Chondrocyte (in vitro differentiated cells): ENCODE measurements around the gene SIGLEC7. TPM values are rescaled to one million over a fixed set of nuclear protein-coding genes. Genes with fewer than 3 reads are reported as not detected.

Source experiments
- DNase-seq: peaks from one replicate; pipeline ENCODE4 v3.0.0; 2021; ENCODE audit warnings: mixed read lengths, low spot score
- H3K27ac Mint-ChIP-seq: one replicate; pipeline ENCODE4 v1.8.0; 2021; ENCODE audit warnings: mild to moderate bottlenecking, moderate library complexity, mixed read lengths; ENCODE audit not compliant: unreplicated experiment
- H3K27me3 Mint-ChIP-seq: 2 replicates; pipeline ENCODE4 v1.8.0; 2021; ENCODE audit warnings: low read depth, mixed read lengths
- H3K36me3 Mint-ChIP-seq: 2 replicates; pipeline ENCODE4 v1.8.0; 2021; ENCODE audit warnings: low read depth, mixed read lengths
- H3K4me1 Mint-ChIP-seq: 2 replicates; pipeline ENCODE4 v1.8.0; 2021; ENCODE audit warnings: low read depth, mild to moderate bottlenecking, mixed read lengths
- H3K4me3 Mint-ChIP-seq: one replicate; pipeline ENCODE4 v1.8.0; 2021; ENCODE audit warnings: mild to moderate bottlenecking, moderate library complexity, mixed read lengths; ENCODE audit not compliant: unreplicated experiment
- H3K9me3 Mint-ChIP-seq: 2 replicates; pipeline ENCODE4 v1.8.0; 2021; ENCODE audit warnings: low read depth, mixed read lengths
- total RNA-seq: library from RNA; stranded (reverse); gene quantifications from 3 replicates; pipeline ENCODE4 v1.2.1, GENCODE V29; 2021
- TF ChIP-seq, protein P1 (sequence below): fragments of 200-600 bp; sonication (generic); IDR thresholded peaks from 2 replicates; pipeline ENCODE4 v1.5.0; 2021; ENCODE audit warnings: antibody characterized with exemption, mild to moderate bottlenecking, moderate library complexity

SIGLEC7 gene
- total RNA-seq, 1 donor from 2014 or later: not detected

DNA sequence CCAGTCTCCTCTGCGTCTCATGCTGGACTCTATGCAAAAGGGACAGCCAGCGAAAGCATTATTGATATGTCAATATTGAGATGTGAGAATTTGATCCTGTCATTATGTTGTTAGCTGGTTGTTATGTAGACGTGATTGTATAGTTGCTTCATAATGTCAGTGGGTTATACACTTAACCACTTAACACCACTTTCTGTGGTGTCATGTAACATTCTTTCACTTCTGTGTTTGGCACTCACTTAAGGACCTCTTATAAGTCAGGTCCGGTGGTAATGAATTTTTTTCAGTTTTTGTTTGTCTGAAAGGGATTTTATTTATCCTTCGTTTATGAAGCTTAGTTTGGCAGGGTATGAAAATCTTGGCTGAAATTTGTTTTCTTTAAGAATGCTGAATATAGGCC is 7.1 kb upstream of the SIGLEC7 start:
- no peak for DNase-seq
- no peaks in the 10 kb centered on the region for H3K36me3 Mint-ChIP-seq
- TF ChIP-seq, protein P1, sequence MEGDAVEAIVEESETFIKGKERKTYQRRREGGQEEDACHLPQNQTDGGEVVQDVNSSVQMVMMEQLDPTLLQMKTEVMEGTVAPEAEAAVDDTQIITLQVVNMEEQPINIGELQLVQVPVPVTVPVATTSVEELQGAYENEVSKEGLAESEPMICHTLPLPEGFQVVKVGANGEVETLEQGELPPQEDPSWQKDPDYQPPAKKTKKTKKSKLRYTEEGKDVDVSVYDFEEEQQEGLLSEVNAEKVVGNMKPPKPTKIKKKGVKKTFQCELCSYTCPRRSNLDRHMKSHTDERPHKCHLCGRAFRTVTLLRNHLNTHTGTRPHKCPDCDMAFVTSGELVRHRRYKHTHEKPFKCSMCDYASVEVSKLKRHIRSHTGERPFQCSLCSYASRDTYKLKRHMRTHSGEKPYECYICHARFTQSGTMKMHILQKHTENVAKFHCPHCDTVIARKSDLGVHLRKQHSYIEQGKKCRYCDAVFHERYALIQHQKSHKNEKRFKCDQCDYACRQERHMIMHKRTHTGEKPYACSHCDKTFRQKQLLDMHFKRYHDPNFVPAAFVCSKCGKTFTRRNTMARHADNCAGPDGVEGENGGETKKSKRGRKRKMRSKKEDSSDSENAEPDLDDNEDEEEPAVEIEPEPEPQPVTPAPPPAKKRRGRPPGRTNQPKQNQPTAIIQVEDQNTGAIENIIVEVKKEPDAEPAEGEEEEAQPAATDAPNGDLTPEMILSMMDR: no peak
- H3K27me3 Mint-ChIP-seq: peaks cover 7% of the 10 kb centered on the region
- no peak overlapping the region for H3K4me3 Mint-ChIP-seq
- H3K27ac Mint-ChIP-seq: no peak overlapping the region
- H3K9me3 Mint-ChIP-seq: peaks cover 17% of the 10 kb centered on the region
- H3K4me1 Mint-ChIP-seq: no peaks in the 10 kb centered on the region

GRCh38 chr19:51135986-51136762 is 5.9 kb upstream of the SIGLEC7 start:
- Mint-ChIP-seq H3K36me3 (no peaks in the 10 kb centered on the region), H3K4me1 (no peaks in the 10 kb centered on the region), H3K27me3 (peaks cover 16% of the 10 kb centered on the region), H3K9me3 (peaks cover 17% of the 10 kb centered on the region), H3K4me3 (no peak overlapping the region), H3K27ac (no peak overlapping the region)
- peak; percentile 58 for DNase-seq
- TF ChIP-seq, protein P1: no peak

DNA sequence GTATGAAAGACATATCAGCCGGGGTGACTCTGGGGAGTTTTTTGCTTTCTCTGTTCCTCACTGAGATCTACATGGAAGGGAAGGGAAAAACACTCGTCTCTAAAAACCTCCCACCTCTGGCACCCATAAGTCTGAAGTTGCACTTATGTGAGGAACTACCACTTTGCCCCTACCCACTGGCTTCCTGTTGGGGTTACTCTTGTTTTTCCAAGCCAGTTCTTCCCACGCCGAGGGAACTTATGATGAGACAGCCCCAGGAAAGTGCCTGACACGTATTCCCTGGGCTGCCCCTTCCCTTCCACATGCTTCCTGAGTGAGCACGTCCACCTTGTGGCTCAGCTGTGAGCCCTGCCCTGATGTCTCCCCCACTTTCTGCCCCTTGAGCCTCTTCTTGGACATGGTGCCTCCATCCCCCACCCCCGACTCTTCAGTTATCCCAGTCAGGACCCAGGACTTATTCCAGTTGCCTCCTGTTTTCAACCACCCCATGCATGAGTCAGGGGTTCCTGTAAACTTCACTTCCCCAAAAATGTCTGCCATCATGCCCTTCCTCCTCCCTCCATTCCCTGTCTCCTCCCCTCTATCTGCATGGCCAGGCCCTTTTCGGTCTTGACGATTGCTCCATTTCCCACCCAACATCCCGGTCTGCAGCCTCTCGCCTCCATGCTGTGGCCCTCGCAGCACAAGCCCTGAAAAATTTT is 5.1 kb upstream of the SIGLEC7 start:
- Mint-ChIP-seq H3K4me3 (no peak overlapping the region), H3K36me3 (no peaks in the 10 kb centered on the region), H3K27me3 (peaks cover 22% of the 10 kb centered on the region), H3K4me1 (no peaks in the 10 kb centered on the region), H3K9me3 (peaks cover 17% of the 10 kb centered on the region), H3K27ac (no peak overlapping the region)
- peak; percentile 55 for DNase-seq
- TF ChIP-seq, protein P1: no peak

DNA sequence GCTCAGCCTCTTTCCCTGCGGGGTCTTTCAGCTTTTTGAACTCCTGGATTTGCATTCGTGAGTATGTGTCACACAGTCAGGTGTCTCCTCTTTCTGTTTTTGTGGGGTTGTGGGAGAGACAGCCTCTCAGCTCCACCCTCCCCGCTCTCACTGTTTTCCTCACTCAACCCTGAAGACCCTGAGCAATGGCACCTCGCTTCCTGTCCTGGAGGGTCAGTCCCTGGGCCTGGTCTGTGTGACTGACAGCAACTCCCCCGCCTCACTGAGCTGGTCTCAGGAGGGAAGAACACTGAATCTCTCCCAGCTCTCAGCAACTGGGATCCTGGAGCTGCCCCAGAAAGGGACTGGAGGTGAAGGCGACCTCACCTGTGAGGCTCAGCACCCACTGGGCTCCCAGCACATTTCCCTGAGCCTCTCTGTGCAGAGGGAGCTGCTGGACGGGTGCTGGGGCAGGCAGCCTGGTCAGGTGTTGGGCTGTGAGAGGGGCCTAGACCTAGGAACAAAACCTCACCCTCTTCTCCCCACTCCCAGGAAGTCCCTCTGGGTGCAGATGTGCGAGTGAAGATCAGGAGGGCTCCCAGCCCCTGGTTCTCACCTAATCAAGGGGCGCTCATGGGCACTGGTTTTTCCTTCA is 4.2 kb upstream of the SIGLEC7 start:
- Mint-ChIP-seq H3K27ac (no peak overlapping the region), H3K9me3 (peaks cover 17% of the 10 kb centered on the region)
- TF ChIP-seq, protein P1: no peak

GRCh38 chr19:51138549-51138979 is 3.5 kb upstream of the SIGLEC7 start:
- no peak overlapping the region for H3K4me3 Mint-ChIP-seq
- DNase-seq: peak; percentile 68
- TF ChIP-seq, protein P1: no peak
- H3K9me3 Mint-ChIP-seq: peaks cover 17% of the 10 kb centered on the region
- H3K27me3 Mint-ChIP-seq: peaks cover 25% of the 10 kb centered on the region
- no peak overlapping the region for H3K27ac Mint-ChIP-seq
- H3K36me3 Mint-ChIP-seq: no peaks in the 10 kb centered on the region
- H3K4me1 Mint-ChIP-seq: no peaks in the 10 kb centered on the region

More for the DNA sequence above, 4.2 kb upstream of the SIGLEC7 start:
- Mint-ChIP-seq H3K4me1 (no peaks in the 10 kb centered on the region), H3K4me3 (no peak overlapping the region), H3K27me3 (peaks cover 25% of the 10 kb centered on the region), H3K36me3 (no peaks in the 10 kb centered on the region)
- peak; percentile 66 for DNase-seq
